Stimulated activated CD8-positive, alpha-beta memory T cell treated with anti-CD3 and anti-CD28 coated beads, Interleukin-12 subunit alpha, Interleukin-12 subunit beta, amount 100 ng/mL, for 24 hours (primary cell): Measurements from ENCODE around the gene UBXN11.
"Not testable (repeated sequence)": the region's sequence is repeated elsewhere in the genome, so short reads cannot be mapped to it uniquely, and the experiment has no call there.

Experiments
- DNase-seq: peaks from one replicate; pipeline ENCODE4 v3.0.0-alpha.2; 2020; ENCODE audit errors: extremely low read depth

Gene UBXN11

GRCh38 chr1:26336477-26337205 lies 30.2 kb upstream of the UBXN11 start:
- peak; percentile 57 for DNase-seq

GRCh38 chr1:26335774-26336476 lies 29.5 kb upstream of the UBXN11 start:
- no peak for DNase-seq

GRCh38 chr1:26333312-26333711 lies 26.9 kb upstream of the UBXN11 start:
- DNase-seq: not testable (repeated sequence)

GRCh38 chr1:26330276-26330675 lies 23.8 kb upstream of the UBXN11 start:
- no peak for DNase-seq

GRCh38 chr1:26329380-26329779 lies 22.9 kb upstream of the UBXN11 start:
- not testable (repeated sequence) for DNase-seq

- no peak for DNase-seq
Observed at GRCh38 chr1:26328597-26328996, 22.2 kb upstream of the UBXN11 start.

- no peak for DNase-seq
Observed at GRCh38 chr1:26327956-26328362, 21.5 kb upstream of the UBXN11 start.

GRCh38 chr1:26324550-26324949 lies 18.1 kb upstream of the UBXN11 start:
- DNase-seq: no peak

GRCh38 chr1:26323382-26323781 lies 16.9 kb upstream of the UBXN11 start:
- DNase-seq: no peak

- no peak for DNase-seq
Observed at GRCh38 chr1:26322042-26322331, 15.6 kb upstream of the UBXN11 start.

GRCh38 chr1:26321315-26322041 lies 15.0 kb upstream of the UBXN11 start:
- DNase-seq: peak; percentile 82

- no peak for DNase-seq
Observed at GRCh38 chr1:26320896-26321295, 14.5 kb upstream of the UBXN11 start.

GRCh38 chr1:26318338-26319064 lies 12.1 kb upstream of the UBXN11 start:
- DNase-seq: no peak

GRCh38 chr1:26317612-26318337 lies 11.3 kb upstream of the UBXN11 start, which contains the start of gene CD52:
Gene CD52 (plus strand): TSS chr1:26317958. CDS start chr1:26318018, 60 bp downstream.
- no peak for DNase-seq

GRCh38 chr1:26317146-26317545 lies 10.7 kb upstream of the UBXN11 start:
- DNase-seq: no peak

GRCh38 chr1:26315874-26316850 lies 9.7 kb upstream of the UBXN11 start:
- no peak for DNase-seq

- DNase-seq: no peak
Observed at GRCh38 chr1:26314501-26314900, 8.1 kb upstream of the UBXN11 start.

GRCh38 chr1:26307966-26308899 lies 1.8 kb upstream of the UBXN11 start:
- not testable (repeated sequence) for DNase-seq

- DNase-seq: no peak
Observed at GRCh38 chr1:26307363-26307781, 936 bp upstream of the UBXN11 start.
